HG03025 (cell line): ENCODE results near the gene MS4A8.

Experiments
- ATAC-seq: cut with Tn5 transposase; IDR thresholded peaks from one replicate; pipeline ENCODE4 v1.9.1; 2021; ENCODE audit warnings: mild to moderate bottlenecking, moderate library complexity; ENCODE audit not compliant: unreplicated experiment, low FRiP score

The MS4A8 gene

DNA sequence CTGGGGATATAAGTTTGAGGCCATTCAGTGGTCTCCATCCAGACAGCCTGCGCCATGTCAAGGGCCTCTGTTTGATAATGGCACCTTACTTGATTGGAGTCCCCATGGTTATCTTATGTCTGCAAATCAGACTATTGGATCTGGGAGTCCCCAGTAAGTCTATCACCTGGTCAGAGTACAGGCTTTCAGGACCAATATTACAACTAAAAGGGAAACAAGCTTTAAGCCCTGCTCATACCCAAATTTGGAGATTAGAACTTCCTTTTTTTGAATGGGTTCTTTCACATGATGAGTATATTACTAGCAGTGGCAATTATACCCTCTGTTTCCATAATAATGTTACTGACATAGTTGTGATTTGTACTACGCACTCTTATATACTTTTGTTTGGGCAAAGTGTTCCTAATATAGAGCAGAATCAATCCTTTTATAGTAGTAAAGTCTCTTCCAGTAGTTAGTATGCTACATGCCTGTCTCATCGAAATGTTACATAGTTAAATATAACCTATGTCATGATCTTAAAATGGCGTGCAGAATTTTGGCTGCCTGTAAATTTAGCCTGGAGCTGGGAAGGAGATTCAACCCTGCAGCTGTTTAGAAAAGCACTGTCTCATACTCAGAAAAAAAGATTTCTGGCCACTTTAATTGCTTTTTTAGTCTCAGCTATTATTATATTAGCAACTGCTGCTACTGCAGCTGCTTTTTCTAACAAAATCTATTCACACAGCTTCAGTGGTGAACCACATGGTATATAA lies 62.2 kb downstream of the MS4A8 start:
- peak; percentile 35 for ATAC-seq

DNA sequence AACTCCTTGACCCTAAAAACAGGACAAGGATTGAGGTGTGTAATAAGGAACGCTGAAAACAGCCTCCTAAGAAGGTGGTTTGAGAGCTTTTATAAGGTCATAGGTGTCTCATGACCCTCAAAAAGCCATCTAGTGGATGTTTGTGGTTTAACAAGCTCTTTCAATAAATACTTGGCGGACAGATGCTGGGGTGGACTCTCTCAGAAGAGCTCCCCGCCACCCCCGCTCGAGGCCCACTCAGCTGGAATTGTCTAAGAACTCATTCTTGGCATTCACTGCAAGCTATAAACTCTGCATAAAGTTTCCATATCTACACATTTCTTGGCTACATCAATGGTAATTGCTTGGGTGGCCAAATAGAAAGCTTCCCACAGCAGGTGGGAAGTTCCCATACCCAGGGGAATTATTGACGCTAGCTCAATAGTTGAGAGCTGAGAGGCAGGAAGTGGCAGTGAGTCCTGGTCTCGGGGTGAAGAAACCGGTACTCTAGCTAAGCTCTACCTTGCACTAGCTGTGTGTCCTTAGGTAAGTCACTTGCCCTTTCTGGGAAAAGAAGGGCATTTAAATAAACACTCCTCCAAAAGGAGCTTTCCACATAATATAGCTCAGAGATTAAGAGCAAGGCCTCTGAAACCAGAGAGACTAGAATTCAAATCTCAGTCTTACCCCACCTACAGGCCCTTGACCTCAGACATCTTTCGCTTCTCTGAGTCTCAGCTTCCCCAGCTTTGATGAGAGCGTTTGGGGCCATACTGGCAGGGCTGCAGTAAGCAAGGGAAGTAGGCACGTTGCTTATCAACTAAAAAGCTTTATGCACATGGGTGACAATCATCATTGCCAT lies 63.7 kb downstream of the MS4A8 start:
- ATAC-seq = peak; percentile 64

- no peak for ATAC-seq
These were observed 64.4 kb downstream of the MS4A8 start for GRCh38 chr11:60763692-60764369.

GRCh38 chr11:60764879-60765278 lies 65.5 kb downstream of the MS4A8 start:
- ATAC-seq = no peak

DNA sequence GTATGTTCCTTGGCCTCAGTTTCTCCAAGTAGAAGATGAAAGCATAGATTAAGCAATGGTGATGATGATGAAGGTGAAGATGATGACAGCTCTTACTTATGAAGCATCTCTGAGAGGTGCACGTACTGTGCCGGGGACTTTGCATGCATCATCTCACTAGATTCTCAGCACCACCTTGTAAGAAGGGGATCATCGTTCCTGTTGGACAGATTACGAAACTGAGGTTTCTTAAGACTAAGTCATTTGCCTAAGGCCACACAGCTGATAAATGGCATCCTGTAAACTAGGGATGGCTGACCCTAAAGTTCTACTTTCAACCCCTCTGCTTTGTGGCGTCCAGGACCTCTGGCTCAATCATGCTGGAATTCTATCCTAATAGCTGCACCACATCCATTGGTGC lies 65.9 kb downstream of the MS4A8 start:
- ATAC-seq = no peak
